K562 (cell line): ENCODE measurements around the gene CFAP20DC. TPM values are rescaled to one million over a fixed set of nuclear protein-coding genes. Genes with fewer than 3 reads are reported as not detected.

ENCODE experiments used
- ATAC-seq: fragments of 200-7000 bp; cut with Tn5 transposase; 3 replicates; pipeline ENCODE4 v1.9.1; 2020; ENCODE audit warnings: moderate library complexity
- BruUV-seq: library from RNA; stranded (reverse); fragments of 400-500 nt; replicated peaks from 2 replicates; lab custom pipeline; 2021; lab: Mats Ljungman, UMichigan
- CTCF ChIA-PET: fragments of 300-600 bp; formaldehyde crosslinking; extraction: SDS; loops from one replicate; lab custom pipeline; 2021; ENCODE audit warnings: low intra/inter-chr PET ratio; lab: Yijun Ruan, JAX
- POLR2A ChIA-PET: fragments of 300-600, 350-650 bp; sonication (Branson Sonifier 250); formaldehyde crosslinking; extraction: SDS; loops from one replicate; lab custom pipeline; 2021; ENCODE audit warnings: antibody characterized with exemption, inconsistent platforms; lab: Yijun Ruan, JAX
- DNase-seq, 4 experiments: peaks; one replicate each; pipeline versions ENCODE4 v3.0.0 to v3.0.0-alpha.2; 2011 to 2018; ENCODE audit warnings: low spot score in 3 of 4, mixed read lengths in 3 of 4; ENCODE audit errors: extremely low read depth in 1 of 4
- FAIRE-seq: peaks from 2 replicates; lab custom pipeline; 2011; peaks lifted over from hg19 to GRCh38; lab: Jason Lieb, UNC
- H2AFZ ChIP-seq: 2 replicates; pipeline ENCODE4 v1.6.0; 2011; ENCODE audit warnings: low read depth, low read length, control low read depth, inconsistent platforms
- H3K27ac ChIP-seq: fragments of 200-600 bp; 3 replicates; pipeline ENCODE4 v1.8.0; 2011; ENCODE audit warnings: low read depth, mild to moderate bottlenecking, control low read depth, inconsistent platforms, low read length, moderate library complexity, mixed read lengths; ENCODE audit errors: extremely low read depth
- H3K27me3 ChIP-seq, 2 experiments: fragments of 300-600 bp in 1 of 2; 2 replicates in 1 of 2; 3 replicates in 1 of 2; pipeline versions ENCODE4 v1.6.0 to v1.8.0; 2011; ENCODE audit warnings: inconsistent platforms in 2 of 2, low read length in 2 of 2, mild to moderate bottlenecking in 1 of 2, mixed read lengths in 1 of 2, moderate library complexity in 1 of 2; ENCODE audit not compliant: control insufficient read depth in 2 of 2, insufficient read depth in 2 of 2
- H3K36me3 ChIP-seq: fragments of 300-600 bp; 3 replicates; pipeline ENCODE4 v1.8.0; 2011; ENCODE audit warnings: mild to moderate bottlenecking, low read length, inconsistent platforms; ENCODE audit not compliant: control insufficient read depth, insufficient read depth
- H3K4me1 ChIP-seq, 2 experiments: fragments of 200-600 bp in 1 of 2; replicated peaks in 1 of 2; 2 replicates in 1 of 2; 3 replicates in 1 of 2; pipeline versions ENCODE4 v1.5.1 to v1.8.0; 2011; ENCODE audit warnings: inconsistent platforms in 2 of 2, low read length in 2 of 2, mild to moderate bottlenecking in 1 of 2, mixed read lengths in 1 of 2, moderate library complexity in 1 of 2; ENCODE audit not compliant: control insufficient read depth in 2 of 2, insufficient read depth in 2 of 2
- H3K4me2 ChIP-seq: 2 replicates; pipeline ENCODE4 v1.6.1; 2011; ENCODE audit warnings: low read length, control low read depth, inconsistent platforms, mixed read lengths; ENCODE audit not compliant: insufficient read depth
- H3K4me3 ChIP-seq: fragments of 200-600 bp; sonication (generic), shearing (Covaris generic); 2 replicates; pipeline ENCODE4 v1.5.1; 2016; ENCODE audit warnings: control low read depth, inconsistent platforms
- H3K79me2 ChIP-seq: fragments of 200-600 bp; 3 replicates; pipeline ENCODE4 v1.8.0; 2011; ENCODE audit warnings: low read length, inconsistent platforms; ENCODE audit not compliant: control insufficient read depth, insufficient read depth
- H3K9ac ChIP-seq, 2 experiments: 2 replicates each; pipeline versions ENCODE4 v1.6.0 to v1.6.1; 2011; ENCODE audit warnings: low read depth in 2 of 2, low read length in 2 of 2, control low read depth in 1 of 2, inconsistent platforms in 1 of 2, mild to moderate bottlenecking in 1 of 2, mixed read lengths in 1 of 2; ENCODE audit not compliant: insufficient read depth in 1 of 2
- H3K9me1 ChIP-seq: one replicate; pipeline ENCODE4 v1.6.0; 2011; ENCODE audit warnings: inconsistent platforms, mild to moderate bottlenecking, low read length, moderate library complexity; ENCODE audit not compliant: control insufficient read depth, insufficient read depth
- H3K9me3 ChIP-seq: replicated peaks from 2 replicates; pipeline ENCODE4 v1.5.1; 2011; ENCODE audit warnings: low read depth, low read length, inconsistent platforms; ENCODE audit not compliant: control insufficient read depth, insufficient read depth
- H4K20me1 ChIP-seq: replicated peaks from 2 replicates; pipeline ENCODE4 v1.6.1; 2011; ENCODE audit warnings: low read length, inconsistent platforms, mixed read lengths; ENCODE audit not compliant: control insufficient read depth, insufficient read depth
- FOS ChIP-seq: IDR thresholded peaks from 3 replicates; pipeline ENCODE4 v1.6.1; 2011; ENCODE audit not compliant: insufficient read length; ENCODE audit errors: extremely low read depth
- NEUROD1 ChIP-seq: fragments of 150-350 bp; IDR thresholded peaks from 2 replicates; pipeline ENCODE4 v1.6.1; 2014; ENCODE audit warnings: borderline replicate concordance, low read length, low read depth; ENCODE audit not compliant: partially characterized antibody
- SMARCE1 ChIP-seq: fragments of 450-650 bp; IDR thresholded peaks from 2 replicates; pipeline ENCODE4 v1.7.1; 2016; ENCODE audit warnings: mild to moderate bottlenecking
- TGIF2 ChIP-seq: sonication (generic); formaldehyde crosslinking; IDR thresholded peaks from 2 replicates; pipeline ENCODE4 v1.8.1; 2022; ENCODE audit warnings: mild to moderate bottlenecking, missing genetic modification reagents, moderate library complexity
- ZBTB8A ChIP-seq: fragments of 450-650 bp; IDR thresholded peaks from 2 replicates; pipeline ENCODE4 v1.6.1; 2018; ENCODE audit warnings: mild to moderate bottlenecking, moderate library complexity; ENCODE audit not compliant: partially characterized antibody
- WGBS: fragments of 100-300 bp; shearing (Covaris generic); methylation state at CpG from one replicate; pipeline ENCODE4 v1.1.6; 2016; ENCODE audit warnings: low coverage, mixed read lengths; ENCODE audit not compliant: insufficient coverage; ENCODE audit errors: missing lambda C conversion rate; 5-methylcytosine and 5-hydroxymethylcytosine counted together
- in situ Hi-C: fragments of 300-500 bp; cut with MboI; formaldehyde crosslinking; loops from 4 replicates; pipeline ENCODE4 v1.15.0; 2018; ENCODE audit warnings: inconsistent platforms, mixed read lengths
- intact Hi-C: fragments of 100-400 bp; cut with micrococcal nuclease; formaldehyde crosslinking; loops from 2 replicates; pipeline ENCODE4 v1.14.2; 2022
- polyA plus RNA-seq, 8 experiments: library from polyadenylated mRNA; depleted of rRNA in 4 of 8; stranded (reverse) in 5 of 8; unstranded in 3 of 8; fragments of >200 nt; fragmentation: Nextera tagmentation in 2 of 8; fragmentation: Illumina TruSeq in 1 of 8; extraction: Ambion mirVana in 2 of 8; extraction: Trizol in 1 of 8; gene quantifications; 2 replicates each; pipeline versions ENCODE4 v1.2.1 to v1.2.3, GENCODE V29; 2011 to 2014; ENCODE audit warnings: inconsistent platforms in 1 of 8, missing spikeins in 1 of 8
- total RNA-seq, 7 experiments: library from RNA; depleted of rRNA in 6 of 7; stranded (reverse); fragments of >200 nt in 6 of 7; fragmentation: Illumina TruSeq in 2 of 7; extraction: Trizol in 2 of 7; gene quantifications; 2 replicates each; pipeline versions ENCODE4 v1.2.1 to v1.2.3, GENCODE V29; 2011 to 2021; ENCODE audit warnings: low replicate concordance in 1 of 7
- TF ChIP-seq, protein P1 (sequence below): fragments of 450-650 bp; IDR thresholded peaks from 2 replicates; pipeline ENCODE4 v1.6.1; 2016; ENCODE audit warnings: missing biosample characterization, missing genetic modification characterization
- TF ChIP-seq, protein P2 (sequence below): fragments of 150-350 bp; conservative IDR thresholded peaks from 2 replicates; pipeline ENCODE4 v1.6.1; 2014; ENCODE audit warnings: low read length

CFAP20DC gene
- total and polyA plus RNA-seq, 9 of the 15 experiments (the other 6 are each of a cell fraction or from before 2014, with no cell fraction given), result 1.6 to 5.9 (median 4.6) TPM

DNA sequence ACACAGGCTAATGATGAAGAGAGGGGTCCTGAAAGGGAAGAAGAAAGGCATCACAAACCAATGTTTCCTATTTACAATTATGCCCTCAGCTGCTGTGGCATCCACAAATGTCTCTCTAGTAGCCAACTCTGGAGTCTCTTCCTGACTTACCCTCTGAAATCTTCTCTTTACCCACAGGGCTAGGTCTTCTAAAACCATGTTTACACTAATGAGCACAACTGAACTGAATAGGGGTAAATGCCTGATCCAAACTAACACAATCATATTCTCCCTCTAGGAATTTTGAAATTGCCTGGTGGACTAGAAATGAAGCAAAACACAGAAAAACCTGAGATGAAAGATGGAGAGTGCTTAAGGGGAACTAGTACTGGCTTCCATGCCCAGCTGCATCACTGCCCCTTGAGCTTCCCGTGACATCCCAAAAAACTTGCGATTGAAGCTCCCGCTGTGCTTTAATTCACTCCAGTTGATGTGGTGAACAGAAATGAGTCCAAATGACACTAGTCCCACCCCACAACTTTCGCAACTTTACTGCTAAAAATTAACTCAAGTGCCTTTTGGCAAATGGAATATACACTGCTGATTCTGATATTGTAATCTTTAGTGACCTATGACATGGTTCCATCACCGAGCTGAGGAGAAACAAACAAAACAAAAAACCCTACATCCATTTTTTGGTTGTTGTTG, 32.8 kb downstream of the CFAP20DC start:
- FAIRE-seq (no peak), DNase-seq (no peak), ATAC-seq (no peak)
- intact Hi-C loops, result no loop called here
- Histone ChIP-seq H3K27ac (no peak overlapping the region), H3K79me2 (no peaks in the 10 kb centered on the region), H2AFZ (no peak overlapping the region), H3K27me3 (no peaks in the 10 kb centered on the region; a peak in 1 of 5 replicates), H3K4me1 (no peaks in the 10 kb centered on the region), H3K9ac (no peak overlapping the region), H3K36me3 (no peaks in the 10 kb centered on the region), H3K4me3 (no peak overlapping the region), H3K4me2 (no peak overlapping the region), H3K9me3 (no peaks in the 10 kb centered on the region), H3K9me1 (no peaks in the 10 kb centered on the region), H4K20me1 (no peaks in the 10 kb centered on the region)
- TF ChIP-seq, protein P1, sequence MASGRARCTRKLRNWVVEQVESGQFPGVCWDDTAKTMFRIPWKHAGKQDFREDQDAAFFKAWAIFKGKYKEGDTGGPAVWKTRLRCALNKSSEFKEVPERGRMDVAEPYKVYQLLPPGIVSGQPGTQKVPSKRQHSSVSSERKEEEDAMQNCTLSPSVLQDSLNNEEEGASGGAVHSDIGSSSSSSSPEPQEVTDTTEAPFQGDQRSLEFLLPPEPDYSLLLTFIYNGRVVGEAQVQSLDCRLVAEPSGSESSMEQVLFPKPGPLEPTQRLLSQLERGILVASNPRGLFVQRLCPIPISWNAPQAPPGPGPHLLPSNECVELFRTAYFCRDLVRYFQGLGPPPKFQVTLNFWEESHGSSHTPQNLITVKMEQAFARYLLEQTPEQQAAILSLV (tag), result no peak
- TF ChIP-seq TGIF2 (no peak), ZBTB8A (no peak), SMARCE1 (no peak), FOS (no peak), NEUROD1 (no peak)
- TF ChIP-seq, protein P2, sequence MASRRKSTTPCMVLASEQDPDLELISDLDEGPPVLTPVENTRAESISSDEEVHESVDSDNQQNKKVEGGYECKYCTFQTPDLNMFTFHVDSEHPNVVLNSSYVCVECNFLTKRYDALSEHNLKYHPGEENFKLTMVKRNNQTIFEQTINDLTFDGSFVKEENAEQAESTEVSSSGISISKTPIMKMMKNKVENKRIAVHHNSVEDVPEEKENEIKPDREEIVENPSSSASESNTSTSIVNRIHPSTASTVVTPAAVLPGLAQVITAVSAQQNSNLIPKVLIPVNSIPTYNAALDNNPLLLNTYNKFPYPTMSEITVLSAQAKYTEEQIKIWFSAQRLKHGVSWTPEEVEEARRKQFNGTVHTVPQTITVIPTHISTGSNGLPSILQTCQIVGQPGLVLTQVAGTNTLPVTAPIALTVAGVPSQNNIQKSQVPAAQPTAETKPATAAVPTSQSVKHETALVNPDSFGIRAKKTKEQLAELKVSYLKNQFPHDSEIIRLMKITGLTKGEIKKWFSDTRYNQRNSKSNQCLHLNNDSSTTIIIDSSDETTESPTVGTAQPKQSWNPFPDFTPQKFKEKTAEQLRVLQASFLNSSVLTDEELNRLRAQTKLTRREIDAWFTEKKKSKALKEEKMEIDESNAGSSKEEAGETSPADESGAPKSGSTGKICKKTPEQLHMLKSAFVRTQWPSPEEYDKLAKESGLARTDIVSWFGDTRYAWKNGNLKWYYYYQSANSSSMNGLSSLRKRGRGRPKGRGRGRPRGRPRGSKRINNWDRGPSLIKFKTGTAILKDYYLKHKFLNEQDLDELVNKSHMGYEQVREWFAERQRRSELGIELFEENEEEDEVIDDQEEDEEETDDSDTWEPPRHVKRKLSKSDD, result no peak
- POLR2A ChIA-PET, result interaction anchor here (0.6 kb wide), 1 partner anchor 1375 kb away, joined by 3 read pairs; no protein-coding TSS in a partner anchor
- BruUV-seq, result no TSS peak
- CTCF ChIA-PET, result no interaction called here
- 44% methylated on average over 5 of the region's 5 CpGs for WGBS
- in situ Hi-C loops, result no loop called here
